IPS-18c (cell line): ENCODE data around the gene CRYBB2.
"Not testable (repeated sequence)": the region's sequence is repeated elsewhere in the genome, so short reads cannot be mapped to it uniquely, and the experiment has no call there.

Experiments
- H3K4me3 ChIP-seq: 2 replicates; pipeline ENCODE4 v1.7.0; 2013; ENCODE audit warnings: low read depth, mild to moderate bottlenecking, low read length, moderate library complexity; ENCODE audit not compliant: insufficient read depth
- H3K9me3 ChIP-seq: one replicate; pipeline ENCODE4 v1.6.1; 2013; ENCODE audit warnings: mild to moderate bottlenecking, low read length, moderate library complexity; ENCODE audit not compliant: control insufficient read depth, insufficient read depth

CRYBB2 gene

DNA sequence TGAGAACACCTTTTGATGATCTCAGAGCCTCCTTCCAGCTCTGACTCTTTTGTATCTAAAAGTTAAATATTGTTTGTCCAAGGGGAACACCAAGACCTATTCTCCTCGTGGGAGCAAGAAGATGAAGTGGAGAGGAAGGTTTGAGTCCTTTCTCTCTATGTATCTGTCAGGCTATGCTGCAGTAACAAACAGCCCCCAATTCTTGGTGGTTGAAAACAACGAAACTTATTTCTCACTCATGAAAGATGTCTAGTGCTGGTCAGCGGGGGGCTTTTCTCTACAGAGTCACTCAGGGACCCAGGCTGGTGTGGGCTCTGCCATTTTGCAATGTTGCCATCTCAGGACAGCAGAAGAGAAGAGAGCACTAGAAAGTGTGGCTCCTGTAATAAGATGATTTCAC, 6.2 kb upstream of the CRYBB2 start:
- Histone ChIP-seq H3K9me3 (peaks cover 3% of the 10 kb centered on the region), H3K4me3 (no peak overlapping the region)

DNA sequence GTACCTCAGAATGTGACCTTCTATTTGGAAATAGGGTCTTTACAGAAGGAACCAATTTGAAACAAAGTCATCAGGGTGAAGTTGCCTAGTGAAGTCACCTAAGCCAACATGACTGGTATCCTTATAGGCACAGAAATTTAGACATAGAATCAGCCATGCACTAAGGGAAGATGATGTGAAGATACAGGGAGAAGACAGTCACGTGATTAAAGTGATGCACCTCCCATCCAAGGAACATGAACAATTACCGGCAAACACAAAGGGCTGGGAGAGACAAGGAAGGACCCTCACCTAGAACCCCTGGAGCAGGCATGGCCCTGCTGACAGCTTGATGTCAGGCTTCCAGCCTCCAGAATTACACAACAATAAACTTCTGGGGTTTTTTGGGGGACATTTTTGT, 3.2 kb upstream of the CRYBB2 start:
- Histone ChIP-seq H3K9me3 (peaks cover 3% of the 10 kb centered on the region), H3K4me3 (no peak overlapping the region)

DNA sequence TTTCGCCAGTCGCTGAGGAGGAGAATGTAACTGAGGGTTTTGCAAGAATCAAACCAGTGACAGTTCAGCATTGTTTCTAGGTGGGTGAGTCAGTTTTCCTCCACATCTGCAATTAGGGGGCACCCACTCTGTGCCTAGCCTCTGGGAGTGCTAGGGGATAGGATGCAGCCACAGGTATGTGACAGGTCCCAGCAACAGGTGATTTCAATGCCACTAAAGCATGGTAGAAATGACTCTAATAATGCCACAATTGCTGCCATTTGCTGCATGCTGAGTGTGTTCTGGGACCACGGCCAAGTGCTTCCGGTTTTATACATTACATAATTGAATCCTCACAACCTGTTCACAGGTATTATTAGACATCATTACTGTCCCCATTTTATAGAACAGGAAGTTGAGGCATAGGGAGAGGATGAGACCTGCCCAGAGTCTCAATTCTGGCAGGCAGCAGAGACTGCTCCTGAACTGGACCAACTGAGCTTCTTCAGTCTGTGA, 556 bp downstream of the CRYBB2 start:
- no peak overlapping the region for H3K4me3 ChIP-seq
- no peaks in the 10 kb centered on the region for H3K9me3 ChIP-seq

DNA sequence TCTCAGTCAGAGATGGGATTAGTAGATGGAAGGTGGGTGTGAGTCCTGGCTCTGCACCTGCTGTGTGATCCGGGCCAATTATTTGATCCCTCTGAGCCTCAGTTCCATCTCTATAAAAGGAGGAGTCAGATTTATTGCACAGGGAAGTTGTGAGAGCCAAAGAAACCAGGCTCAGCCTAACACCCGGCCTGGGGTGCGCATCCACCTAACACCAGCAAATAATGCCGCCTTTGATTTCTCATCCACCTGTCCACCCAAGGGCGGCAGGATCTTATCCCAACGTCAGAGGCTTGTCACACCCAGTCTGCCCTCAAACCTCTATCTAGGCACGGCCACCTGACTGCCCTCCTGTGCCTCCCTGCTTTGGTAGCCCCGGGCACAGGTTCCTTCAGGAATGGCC, 2.4 kb downstream of the CRYBB2 start:
- H3K9me3 ChIP-seq: no peaks in the 10 kb centered on the region
- H3K4me3 ChIP-seq: no peak overlapping the region

DNA sequence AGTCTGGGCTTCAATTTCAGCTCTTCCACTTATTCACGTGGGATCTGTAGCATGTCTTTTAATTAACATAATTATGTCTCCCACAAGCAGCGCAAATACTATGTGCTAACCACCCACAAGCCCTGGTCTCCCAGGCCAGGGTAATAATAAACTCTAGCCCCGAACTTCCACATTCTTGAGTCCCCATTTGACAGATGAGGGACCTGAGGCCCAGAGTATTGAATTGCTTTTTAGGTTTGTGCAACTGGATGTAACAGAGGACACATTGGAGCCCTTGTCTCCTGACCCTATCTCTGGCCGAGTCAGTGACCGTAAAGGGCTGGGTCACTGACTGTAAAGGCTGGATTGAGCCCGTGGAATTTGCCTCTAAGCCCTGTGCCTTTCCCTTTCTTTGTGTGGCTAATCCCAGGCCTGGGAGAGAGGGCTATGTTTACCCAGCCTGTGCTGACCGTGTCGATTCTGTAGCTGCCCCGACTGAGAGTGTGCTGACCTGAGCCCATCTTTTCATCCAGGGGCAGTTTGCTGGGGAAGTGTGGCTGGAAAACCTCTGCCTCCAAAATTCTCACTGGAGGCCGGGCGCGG, 3.9 kb downstream of the CRYBB2 start:
- Histone ChIP-seq H3K4me3 (no peak overlapping the region), H3K9me3 (no peaks in the 10 kb centered on the region)

DNA sequence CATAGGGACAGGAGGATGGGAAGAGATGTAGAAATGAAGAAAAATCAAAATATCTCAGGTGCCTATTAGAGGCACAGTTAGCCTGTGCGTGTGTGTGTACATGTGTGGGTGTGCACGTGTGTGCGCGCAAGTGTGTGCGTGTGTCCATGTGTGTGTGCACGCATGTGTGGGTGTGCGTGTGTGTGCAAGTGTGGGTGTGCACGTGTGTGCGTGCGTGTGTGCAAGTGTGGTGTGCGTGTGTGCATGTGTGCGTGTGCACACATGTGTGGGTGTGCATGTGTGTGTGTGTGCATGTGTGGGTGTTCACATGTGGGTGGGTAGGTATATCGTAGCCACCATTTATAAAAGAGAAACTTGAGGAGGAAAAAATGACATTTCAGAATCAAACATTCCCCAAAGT, 9.4 kb downstream of the CRYBB2 start:
- no peak overlapping the region for H3K4me3 ChIP-seq
- no peaks in the 10 kb centered on the region for H3K9me3 ChIP-seq

DNA sequence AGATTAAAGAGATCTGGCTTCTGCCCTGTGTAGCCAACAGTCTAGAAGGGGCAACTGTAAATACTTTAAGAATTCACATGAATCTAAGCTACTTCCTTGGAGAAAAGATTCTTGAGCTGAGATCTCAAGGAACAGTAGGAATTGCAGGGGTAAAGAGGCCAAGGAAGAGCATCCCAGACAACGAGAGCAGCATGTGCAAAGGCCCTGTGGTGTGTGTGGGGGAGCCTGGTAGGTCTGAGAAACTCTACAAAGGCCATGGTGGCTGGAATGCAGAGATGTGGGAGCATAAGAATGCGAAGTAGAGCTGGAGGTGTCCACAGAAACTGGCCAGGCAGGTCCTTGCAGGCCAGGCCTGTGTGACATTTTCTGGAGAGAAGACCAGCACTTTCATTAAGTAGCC, 11.3 kb downstream of the CRYBB2 start:
- not testable (repeated sequence) for H3K4me3 ChIP-seq, H3K9me3 ChIP-seq

DNA sequence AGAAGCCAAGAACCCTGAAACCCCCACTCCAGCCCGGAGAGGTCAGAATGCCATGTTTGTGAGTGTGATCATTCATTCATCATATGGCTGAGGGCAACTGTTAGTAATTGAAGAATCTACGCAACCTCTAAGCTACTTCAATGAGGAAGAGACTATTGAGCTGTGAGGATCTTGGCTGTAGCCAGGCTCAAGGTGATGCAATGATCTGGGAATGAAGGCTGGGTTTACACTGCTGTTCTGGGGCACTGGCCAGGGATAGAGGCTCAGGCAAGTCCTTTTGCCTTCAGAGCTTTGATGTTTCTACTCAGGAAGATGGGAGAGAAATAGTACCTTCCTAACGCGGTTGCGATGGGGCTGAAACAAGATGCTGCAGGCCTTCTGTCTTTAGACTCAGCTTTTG, 12.9 kb downstream of the CRYBB2 start:
- Histone ChIP-seq H3K4me3 (no peak overlapping the region), H3K9me3 (no peaks in the 10 kb centered on the region)

DNA sequence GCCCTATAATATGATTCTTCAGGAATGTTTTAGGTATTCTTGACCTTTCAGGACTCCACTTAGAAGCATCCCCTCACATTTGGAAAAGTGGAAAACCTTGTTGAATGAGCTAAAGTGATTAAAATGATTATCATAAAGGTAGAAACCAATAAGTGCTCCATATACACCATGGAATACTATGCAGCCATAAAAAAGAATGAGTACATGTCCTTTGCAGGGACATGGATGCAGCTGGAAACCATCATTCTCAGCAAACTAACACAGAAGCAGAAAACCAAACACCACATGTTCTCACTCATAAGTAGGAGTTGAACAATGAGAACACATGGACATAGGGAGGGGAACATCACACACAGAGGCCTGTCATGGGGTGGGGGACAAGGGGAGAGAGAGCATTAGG, 14.3 kb downstream of the CRYBB2 start:
- H3K4me3 ChIP-seq, H3K9me3 ChIP-seq: not testable (repeated sequence)

DNA sequence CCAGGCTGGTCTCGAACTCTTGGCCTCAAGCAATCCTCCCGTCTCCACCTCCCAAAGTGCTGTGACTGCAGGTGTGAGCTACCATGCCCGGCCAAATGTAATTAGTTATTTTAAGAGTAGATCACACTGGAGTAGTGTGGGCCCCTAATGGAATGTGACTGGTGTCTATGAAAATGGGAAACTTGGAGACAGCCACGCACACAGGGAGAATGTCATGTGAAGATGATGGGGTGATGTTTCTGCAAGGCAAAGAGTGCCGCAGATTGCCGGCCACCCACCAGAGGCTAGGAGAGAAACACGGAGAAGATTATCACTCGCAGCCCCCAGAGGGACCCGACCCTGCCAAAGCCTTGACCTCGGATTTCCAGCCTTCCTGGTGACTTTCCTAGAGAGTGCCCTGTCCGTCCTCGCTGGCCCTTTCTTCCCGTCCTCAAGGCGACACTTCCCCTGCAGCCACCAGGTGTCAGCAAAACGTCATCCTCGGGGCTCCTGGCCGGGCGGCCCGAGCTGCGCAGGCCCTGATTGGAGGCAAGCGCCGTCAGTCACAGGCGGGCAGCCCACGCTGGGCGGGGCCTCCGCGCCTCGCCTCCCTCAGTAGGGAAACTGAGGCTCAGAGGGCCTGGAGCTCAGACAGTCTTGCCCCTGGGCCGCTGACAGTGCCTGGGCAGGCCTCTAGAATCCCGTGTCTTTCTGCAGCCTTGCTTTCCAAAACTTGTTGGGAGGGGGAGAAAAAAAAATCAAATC, 16.3 kb downstream of the CRYBB2 start:
- no peak overlapping the region for H3K4me3 ChIP-seq

DNA sequence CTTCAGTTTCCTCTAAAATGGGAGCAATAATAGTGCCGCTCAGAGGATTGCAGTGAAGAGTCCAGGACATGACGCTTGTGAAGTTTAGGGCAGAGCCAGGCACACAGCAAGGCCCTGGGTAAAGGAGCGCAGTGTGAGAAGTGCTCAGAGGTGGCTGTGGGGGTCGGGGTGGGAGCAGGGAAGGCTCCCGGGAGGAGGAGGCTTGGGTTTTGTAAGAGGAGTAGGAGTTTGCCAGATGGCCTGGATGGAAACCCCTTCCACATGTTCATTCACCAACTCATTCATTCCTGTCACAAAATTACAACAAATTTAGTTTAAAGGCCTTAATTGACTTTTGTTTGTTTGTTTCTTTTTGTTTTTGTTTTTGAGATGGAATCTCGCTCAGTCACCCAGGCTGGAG, 17.0 kb downstream of the CRYBB2 start:
- H3K4me3 ChIP-seq: no peak overlapping the region

More for the DNA sequence above, 16.3 kb downstream of the CRYBB2 start:
- H3K9me3 ChIP-seq: no peaks in the 10 kb centered on the region

DNA sequence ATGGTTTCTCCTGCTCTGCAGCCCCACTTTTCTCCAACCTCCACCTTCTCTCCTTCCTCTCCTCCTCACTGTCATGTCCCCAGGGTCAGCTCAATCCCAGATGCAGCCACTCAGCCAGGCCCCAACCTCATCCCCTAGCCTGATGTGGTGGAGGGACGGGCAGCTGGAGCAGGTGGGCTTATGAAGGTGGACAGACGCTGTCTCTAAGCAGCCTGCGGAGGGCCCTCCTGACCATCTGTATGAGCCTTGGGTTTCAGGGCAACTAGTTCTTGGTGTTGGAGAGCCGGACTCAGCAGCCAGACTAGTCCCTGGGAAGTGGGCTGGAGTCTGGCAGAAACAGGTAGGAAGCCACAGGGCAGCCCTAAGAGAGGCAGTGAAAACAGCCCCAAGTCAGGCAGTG, 18.1 kb downstream of the CRYBB2 start:
- no peak overlapping the region for H3K4me3 ChIP-seq
- H3K9me3 ChIP-seq: no peaks in the 10 kb centered on the region

More for the DNA sequence above, 17.0 kb downstream of the CRYBB2 start:
- H3K9me3 ChIP-seq: no peaks in the 10 kb centered on the region

DNA sequence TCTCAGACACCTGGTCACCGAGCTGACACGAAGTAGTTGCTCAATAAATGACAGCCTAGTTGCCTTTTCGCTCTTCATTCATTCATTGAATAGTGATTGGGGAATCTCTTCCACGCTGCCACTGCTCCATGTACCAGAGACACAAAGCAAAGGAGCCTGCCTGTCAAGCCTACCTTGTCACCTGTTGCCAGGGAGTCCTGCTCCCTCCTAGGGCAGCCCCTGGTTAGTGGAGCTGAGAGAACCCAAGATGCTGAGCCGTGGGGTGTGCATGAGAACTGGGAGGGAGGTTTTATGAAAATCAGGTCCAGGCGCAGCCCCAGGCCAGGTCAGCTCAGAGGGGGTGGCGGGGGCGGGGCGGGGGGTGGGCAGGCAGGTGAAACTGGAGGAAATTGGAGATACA, 18.6 kb downstream of the CRYBB2 start:
- not testable (repeated sequence) for H3K4me3 ChIP-seq, H3K9me3 ChIP-seq

DNA sequence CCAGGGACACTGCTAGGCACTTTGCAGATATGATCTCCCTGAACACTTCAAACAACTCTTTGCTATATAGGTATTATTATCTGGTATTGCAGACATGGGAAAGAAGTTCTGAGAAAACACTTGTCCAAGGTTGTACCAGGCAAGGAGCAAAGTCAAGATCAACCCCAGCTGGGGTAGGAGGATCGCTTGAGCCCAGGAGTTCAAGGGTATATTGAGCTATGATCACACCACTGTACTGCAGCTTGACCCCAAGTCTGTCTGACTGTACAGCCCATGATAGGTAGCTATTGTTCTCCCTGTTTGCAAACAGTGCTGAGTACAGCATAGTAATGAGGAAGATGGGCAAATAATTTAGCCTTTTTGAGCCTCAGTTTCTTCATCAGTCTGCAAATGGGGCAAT, 35.7 kb downstream of the CRYBB2 start:
- not testable (repeated sequence) for H3K9me3 ChIP-seq, H3K4me3 ChIP-seq

DNA sequence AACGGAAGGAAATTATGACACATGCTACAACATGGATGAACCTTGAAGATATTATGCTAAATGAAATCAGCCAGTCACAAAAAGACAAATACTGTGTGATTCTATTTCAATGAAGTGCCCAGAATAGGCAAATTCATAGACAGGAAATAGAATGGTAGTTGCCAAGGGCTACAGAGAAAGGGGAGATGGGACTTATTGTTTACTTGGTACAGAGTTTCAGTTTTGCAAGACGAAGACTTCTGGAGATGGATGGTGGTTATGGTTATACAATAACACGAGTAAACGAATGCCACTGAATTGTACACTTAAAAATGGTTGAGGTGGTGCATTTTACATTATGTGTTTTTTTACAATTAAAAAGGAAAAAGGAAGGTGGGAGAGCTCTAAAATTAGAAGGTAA, 48.1 kb downstream of the CRYBB2 start:
- not testable (repeated sequence) for H3K4me3 ChIP-seq, H3K9me3 ChIP-seq

DNA sequence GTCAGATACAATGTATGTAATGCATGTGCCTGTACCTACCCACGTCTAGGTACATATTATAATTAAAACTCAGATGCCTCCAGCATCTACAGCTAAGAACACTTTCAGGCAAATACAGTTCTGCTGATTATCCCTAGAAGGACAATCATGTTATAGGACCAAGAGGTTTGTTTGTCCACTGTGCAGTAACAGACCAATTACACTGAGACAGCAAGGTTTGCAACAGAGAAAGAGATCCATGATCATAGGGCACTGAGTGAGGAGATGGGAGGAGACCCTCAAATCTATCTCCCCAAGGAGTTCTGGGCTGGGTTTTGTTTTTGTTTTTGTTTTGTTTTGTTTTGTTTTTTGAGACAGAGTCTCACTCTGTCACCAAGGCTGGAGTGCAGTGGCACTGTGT, 49.5 kb downstream of the CRYBB2 start:
- H3K9me3 ChIP-seq, H3K4me3 ChIP-seq: not testable (repeated sequence)

DNA sequence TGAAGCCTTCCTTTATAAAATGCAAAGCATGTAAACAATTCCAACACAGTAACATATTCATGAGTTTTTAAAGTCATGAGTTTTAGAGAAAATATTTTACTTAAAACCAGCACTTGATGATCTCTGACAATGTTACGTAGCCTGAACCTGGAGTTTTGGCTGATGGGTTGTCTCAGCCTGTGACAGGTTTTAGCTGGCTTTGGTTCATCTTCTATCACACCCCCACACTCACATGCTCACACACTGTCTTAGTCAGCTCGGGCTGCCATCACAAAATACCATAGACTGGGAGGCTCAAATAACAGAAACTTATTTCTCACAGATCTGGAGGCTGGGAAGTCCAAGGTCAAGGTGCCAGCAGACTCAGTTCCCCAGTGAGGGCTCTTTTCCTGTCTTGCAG, 50.6 kb downstream of the CRYBB2 start:
- H3K9me3 ChIP-seq: not testable (repeated sequence)

DNA sequence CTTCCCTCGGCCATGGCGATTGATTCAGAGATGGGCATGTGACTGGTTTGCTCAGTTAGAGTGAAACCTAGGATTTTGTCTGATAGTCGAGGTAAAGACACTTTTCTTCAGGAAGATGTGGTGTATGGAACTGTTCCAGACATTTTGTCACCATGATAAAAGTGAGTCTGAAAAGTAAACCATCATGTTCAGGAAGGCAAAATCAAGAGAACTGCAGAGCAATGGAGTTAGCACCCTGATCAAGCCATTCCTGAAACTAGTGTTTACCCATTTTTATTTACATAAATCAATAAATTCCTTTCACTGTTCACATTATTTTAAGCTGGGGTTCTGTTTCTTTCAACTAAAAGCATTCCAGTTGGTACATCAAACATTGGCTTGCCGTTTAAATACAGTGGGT, 53.8 kb downstream of the CRYBB2 start:
- H3K9me3 ChIP-seq, H3K4me3 ChIP-seq: not testable (repeated sequence)

More for the DNA sequence above, 50.6 kb downstream of the CRYBB2 start:
- H3K4me3 ChIP-seq: not testable (repeated sequence)

DNA sequence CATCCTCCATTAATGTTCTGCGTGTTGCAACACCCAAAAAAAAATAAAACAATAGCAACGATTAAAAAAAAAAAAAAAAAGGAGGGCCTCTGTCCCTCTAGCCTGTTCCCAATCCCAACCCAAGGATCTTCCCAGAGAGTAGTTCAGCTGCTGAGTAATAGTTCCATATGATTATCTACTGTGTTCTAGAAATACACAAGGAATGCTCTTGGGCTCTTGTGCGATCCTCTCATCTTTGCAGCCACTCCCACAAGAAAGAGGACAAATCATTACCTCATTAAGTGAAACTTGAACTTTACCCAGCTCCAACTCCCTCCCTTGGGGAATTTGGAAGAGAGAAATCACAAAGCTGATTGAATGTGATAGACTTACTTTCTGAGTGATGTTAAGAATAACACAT, 54.5 kb downstream of the CRYBB2 start:
- H3K4me3 ChIP-seq, H3K9me3 ChIP-seq: not testable (repeated sequence)
